Endothelial cell of umbilical vein (primary cell): ENCODE results near the gene CXorf66.

Experiments used
- EZH2 ChIP-seq: IDR thresholded peaks from 2 replicates; pipeline ENCODE4 v1.6.1; 2012; ENCODE audit warnings: borderline replicate concordance, low read depth, mild to moderate bottlenecking, moderate library complexity, low read length, inconsistent platforms; ENCODE audit not compliant: severe bottlenecking
- FOS ChIP-seq: IDR thresholded peaks from 2 replicates; pipeline ENCODE4 v1.6.1; 2011; ENCODE audit warnings: mild to moderate bottlenecking, low read length, moderate library complexity, borderline replicate concordance; ENCODE audit not compliant: insufficient read depth
- JUN ChIP-seq: IDR thresholded peaks from 2 replicates; pipeline ENCODE4 v1.6.1; 2011; ENCODE audit warnings: borderline replicate concordance, low read depth; ENCODE audit not compliant: insufficient read length, insufficient read depth
- MYC ChIP-seq: IDR thresholded peaks from one replicate; pipeline ENCODE4 v1.6.1; 2011; ENCODE audit warnings: mild to moderate bottlenecking, low read depth, low read length
- POLR2A ChIP-seq: IDR thresholded peaks from 2 replicates; pipeline ENCODE4 v1.6.1; 2012; ENCODE audit warnings: low read depth, mild to moderate bottlenecking, control low read depth, low read length
- TF ChIP-seq, protein P1 (sequence below), 2 donors: IDR thresholded peaks; 1 replicate in 1 of 2; 2 replicates in 1 of 2; pipeline ENCODE4 v1.5.1; 2011; ENCODE audit warnings: low read length in 2 of 2, mild to moderate bottlenecking in 2 of 2, moderate library complexity in 2 of 2, control low read depth in 1 of 2, inconsistent platforms in 1 of 2, low read depth in 1 of 2; ENCODE audit not compliant: insufficient read depth in 1 of 2; ENCODE audit errors: extremely low read depth in 1 of 2

DNA sequence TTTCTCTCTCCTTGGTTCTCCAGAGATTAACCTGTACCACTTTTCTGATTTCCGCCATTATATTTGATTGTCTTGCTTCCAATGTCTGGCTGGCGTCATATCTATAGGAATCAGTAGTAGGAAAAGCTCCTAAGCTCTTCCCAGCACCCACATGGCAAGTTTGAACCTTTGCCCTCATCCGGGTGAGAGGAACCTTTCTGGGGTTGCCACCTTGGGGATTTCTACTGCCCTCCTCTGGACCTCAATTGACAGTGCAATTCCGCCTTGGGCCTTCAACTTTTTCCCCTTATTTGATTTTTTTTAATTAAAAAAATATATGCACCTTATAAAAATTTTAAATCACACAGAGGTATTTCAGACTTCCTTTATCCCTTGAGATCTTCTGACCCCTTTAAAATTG, 2.0 kb upstream of the CXorf66 start:
- TF ChIP-seq, protein P1, sequence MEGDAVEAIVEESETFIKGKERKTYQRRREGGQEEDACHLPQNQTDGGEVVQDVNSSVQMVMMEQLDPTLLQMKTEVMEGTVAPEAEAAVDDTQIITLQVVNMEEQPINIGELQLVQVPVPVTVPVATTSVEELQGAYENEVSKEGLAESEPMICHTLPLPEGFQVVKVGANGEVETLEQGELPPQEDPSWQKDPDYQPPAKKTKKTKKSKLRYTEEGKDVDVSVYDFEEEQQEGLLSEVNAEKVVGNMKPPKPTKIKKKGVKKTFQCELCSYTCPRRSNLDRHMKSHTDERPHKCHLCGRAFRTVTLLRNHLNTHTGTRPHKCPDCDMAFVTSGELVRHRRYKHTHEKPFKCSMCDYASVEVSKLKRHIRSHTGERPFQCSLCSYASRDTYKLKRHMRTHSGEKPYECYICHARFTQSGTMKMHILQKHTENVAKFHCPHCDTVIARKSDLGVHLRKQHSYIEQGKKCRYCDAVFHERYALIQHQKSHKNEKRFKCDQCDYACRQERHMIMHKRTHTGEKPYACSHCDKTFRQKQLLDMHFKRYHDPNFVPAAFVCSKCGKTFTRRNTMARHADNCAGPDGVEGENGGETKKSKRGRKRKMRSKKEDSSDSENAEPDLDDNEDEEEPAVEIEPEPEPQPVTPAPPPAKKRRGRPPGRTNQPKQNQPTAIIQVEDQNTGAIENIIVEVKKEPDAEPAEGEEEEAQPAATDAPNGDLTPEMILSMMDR (IDR thresholded peaks at IDR 0.05; ENCODE audit: extremely low read depth in 1 of 2, insufficient read depth in 1 of 2, low read depth in 1 of 2, low read length in 2 of 2) = peak; percentile 11 to 35
- no peak for TF ChIP-seq POLR2A
- TF ChIP-seq EZH2 = no peak
- no peak for TF ChIP-seq FOS
- TF ChIP-seq MYC = no peak
- TF ChIP-seq JUN = no peak
